HG03196 (cell line): ENCODE data around the gene CCDC71L.

ENCODE experiments used
- ATAC-seq: cut with Tn5 transposase; IDR thresholded peaks from one replicate; pipeline ENCODE4 v1.9.1; 2021; ENCODE audit not compliant: unreplicated experiment

The CCDC71L gene

DNA sequence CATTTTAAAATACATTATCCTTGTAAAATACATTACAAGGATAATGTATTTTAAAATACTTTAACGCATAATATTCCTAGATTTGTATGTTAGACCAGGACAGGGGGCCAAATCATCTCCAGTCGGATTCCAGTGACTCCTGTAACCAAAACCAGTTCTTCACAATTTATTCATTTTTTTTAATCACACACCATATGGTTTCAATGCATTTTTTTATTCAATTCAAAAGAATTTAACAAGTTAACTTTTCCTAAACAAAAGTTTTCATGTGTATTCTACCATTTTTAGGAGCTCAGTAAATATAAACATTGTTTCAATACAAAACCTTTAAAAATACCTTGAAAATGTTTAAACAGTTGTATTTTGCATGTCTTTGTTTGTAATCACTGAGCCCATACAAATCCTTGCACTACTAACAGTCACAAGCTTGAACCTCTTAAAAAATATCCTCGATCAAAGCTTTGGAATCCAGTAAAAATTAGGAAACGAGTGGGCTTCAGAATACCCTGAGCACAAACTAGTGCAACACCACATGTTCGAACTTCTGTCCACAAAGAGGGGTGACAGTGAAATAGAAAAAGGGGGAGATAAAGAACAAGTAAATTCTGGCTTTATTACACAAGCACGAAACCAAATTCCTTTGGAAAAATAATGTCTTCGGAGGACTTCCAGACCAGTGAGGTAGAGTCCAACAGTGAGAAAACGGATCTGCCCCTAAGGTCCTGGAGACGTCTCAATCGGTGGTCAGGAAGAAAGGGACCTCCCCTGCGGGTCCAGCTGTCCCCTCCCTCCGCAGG lies 1.6 kb downstream of the CCDC71L start:
- no peak for ATAC-seq

DNA sequence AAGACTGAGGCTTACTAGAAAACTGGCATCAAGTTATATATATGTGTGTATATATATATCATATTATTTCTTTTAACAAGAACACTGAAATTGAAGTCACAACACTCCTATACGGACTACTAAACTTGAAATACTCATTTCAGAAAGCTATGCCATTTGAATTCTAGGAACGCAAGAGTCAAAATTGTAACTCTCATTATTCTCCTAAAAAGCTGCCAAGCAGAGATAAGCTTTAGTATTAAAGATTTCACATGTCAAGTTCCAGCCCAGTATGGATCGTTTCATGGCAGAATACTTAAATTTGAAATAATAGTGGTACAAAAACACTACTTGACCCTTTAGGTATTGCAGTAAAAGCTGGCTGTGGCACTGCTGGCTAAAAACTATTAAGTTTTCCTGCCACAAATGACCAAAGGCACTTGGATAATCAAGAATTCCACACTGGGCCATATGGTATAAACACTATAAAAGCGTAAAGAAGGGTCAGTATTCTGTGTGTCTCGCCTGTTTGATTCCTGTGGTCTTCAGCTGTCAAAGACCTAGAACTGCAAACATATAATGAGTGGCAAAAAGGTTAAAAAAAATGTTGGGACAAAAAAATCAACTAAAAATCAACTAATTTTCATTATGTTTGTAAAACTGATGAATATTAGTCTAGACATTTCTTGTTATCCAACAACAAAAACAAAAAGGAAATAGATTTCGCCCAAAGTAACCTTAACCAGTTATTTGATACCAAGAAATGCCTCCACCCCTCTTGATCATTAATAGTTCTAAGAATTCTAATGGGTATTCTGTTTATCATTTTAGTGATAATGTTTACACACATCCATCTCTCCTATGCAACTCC lies 2.4 kb downstream of the CCDC71L start:
- no peak for ATAC-seq

DNA sequence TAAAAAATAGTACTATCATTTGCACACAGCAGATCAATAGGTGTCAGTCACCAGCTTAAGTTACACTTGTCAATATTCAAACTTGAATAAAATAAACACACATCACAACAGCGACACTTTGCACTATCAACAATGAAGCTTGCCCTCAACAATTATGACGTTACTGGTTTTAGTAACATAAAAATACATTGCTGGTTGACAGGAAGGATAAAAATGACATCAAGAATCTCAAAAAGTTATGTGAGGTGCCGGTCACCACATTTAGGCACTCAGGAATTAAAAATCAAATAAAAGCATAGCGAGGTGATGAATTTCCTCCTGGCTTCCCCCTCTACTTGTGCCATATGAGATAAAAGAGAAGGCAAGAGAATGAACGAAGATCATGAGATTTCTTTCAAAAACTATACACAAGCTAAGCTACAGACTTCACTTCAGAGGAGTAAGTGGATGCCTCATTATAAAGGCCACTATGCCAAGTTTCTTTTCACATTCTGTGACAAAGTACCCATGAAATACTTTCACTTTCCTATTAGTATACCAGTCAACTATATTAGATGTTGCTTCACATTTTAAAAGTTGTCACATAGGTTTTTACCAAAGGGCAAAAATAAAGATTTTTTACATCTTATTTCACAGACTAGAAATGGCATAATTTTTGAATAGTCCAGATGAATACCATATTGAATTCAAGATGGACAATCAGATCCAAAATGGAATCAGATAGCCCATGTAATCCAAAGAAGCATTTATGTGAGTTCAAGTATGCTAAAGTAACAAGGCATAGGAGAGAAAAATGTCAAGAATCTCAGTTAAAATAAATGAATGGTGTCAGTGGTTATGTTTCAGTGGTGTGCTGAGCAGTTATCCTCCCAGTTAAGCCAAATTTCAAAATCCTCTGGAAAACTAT lies 3.6 kb downstream of the CCDC71L start:
- no peak for ATAC-seq

DNA sequence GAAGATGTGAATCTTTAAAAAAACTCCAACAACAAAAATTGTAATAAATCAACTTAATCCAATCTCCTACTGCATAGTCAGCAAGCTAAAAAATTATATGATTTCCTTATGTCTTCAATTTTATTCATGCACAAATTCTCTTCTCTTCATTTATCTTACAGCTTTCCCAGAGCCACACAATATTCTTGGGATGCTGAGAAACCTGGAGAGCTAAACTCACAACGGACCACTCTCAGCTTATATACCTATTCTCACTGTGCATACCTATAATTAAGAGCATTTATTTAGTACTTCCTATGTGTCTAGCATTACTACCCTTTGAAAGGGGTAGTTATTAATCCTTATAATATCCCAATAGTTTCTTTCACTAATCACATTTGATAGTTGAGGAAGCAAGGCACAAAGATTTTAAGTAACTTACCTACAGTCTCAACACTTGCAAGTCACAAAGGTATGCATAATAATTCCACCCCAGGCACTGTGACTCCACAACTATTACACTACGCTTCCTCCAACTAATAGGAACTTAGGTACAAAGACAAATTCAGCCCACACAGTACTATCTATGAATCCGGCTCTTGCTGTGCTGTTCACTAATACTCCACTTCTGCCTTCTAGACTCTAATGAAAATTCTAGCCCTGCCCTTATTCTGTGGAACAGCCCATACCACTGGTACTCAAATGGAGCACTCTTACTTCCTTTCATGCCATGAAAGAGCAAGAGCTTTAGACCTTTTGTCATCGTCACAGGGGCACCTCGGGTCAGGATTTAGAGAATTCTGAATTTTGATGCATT lies 5.1 kb downstream of the CCDC71L start:
- no peak for ATAC-seq

DNA sequence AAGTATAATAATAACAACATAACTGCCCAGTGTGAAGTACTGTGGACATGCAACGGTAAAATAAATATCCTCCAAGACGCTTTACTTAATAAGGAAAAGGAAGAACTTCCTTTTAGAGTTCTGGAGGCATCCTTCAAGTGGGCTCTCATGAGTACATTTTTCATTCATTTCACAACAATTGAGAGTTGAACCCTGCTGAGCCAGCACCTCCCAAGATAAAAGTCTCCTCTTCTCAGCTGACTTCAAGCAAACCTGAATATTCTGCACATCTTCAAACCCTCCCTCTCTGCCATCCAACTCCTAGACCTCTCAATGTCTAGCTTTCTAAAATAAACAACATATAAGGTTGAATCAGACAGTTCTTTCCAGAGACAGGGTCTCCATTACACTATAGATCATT lies 7.5 kb downstream of the CCDC71L start:
- ATAC-seq: no peak

DNA sequence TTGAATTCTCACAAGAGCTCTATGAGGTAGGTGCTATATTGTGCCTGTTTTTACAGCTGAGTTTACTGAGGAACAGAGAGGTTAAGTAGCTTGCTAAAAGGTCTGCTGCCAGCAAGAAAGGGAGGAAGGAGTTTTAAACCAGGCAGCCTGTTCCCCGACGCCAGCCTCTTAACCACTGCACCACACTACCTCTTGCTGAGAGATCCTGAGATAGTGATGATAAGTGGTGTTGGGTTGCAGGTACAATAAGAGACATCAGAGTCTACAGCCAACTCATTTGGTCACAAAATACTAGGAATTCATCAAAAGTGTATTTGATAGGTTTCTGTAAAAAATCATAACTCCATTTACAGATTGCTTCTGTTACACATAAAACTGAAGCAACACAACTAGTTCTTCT lies 8.0 kb downstream of the CCDC71L start:
- ATAC-seq: no peak

DNA sequence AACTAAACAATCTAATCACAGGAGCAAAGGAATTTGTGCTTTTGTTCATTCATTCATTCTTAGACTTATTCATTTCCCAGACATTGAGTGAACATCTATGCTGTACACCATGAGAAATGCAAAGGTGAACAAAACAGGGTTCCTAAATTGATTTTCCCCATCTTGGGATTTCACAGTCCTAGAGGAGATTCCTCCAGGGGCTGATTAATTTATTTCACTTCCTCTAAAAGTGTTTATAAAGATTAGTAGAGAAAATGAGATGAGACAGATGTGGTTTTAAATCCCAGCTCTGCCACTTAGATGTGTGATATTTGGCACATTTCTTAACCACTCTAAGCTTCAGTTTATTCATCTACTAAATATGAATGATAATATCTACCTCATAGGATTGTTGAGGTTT lies 8.9 kb downstream of the CCDC71L start:
- no peak for ATAC-seq

DNA sequence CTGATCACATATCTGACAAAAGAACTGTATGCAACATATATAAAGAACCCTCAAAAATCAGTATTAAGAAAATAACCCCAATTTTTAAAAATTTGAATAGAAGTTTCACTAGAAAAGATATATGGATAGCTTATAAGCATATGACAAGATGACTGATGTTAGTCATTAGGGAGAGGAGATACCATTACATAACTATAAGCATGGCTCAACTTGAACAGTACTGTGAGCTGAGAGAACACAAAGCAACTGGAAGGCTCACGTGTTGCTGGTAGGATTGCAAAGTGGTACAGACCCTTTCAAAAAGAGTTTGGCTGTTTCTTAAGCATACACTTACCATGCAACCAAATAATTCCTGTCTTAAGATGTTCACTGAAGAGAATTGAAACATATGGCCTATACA lies 14.7 kb downstream of the CCDC71L start:
- ATAC-seq: no peak

DNA sequence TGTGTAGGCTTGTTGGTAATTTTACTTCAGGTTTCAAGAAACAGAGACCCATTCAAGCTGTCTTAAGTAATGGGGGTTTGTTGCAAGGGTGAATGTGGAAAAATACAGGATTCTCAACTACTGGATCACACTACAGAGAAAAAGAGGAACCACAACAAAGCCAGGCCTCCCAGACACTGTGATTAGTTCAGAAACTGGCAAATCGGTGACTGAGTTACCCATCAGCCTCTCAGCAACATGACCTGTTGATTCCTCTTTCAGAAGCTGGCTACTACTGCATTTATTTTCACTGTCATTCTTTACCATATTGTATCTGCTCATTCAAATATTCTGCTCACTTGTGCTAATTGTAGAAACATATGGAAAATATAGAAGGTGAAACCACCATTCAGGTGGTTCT lies 16.0 kb downstream of the CCDC71L start:
- ATAC-seq: no peak

DNA sequence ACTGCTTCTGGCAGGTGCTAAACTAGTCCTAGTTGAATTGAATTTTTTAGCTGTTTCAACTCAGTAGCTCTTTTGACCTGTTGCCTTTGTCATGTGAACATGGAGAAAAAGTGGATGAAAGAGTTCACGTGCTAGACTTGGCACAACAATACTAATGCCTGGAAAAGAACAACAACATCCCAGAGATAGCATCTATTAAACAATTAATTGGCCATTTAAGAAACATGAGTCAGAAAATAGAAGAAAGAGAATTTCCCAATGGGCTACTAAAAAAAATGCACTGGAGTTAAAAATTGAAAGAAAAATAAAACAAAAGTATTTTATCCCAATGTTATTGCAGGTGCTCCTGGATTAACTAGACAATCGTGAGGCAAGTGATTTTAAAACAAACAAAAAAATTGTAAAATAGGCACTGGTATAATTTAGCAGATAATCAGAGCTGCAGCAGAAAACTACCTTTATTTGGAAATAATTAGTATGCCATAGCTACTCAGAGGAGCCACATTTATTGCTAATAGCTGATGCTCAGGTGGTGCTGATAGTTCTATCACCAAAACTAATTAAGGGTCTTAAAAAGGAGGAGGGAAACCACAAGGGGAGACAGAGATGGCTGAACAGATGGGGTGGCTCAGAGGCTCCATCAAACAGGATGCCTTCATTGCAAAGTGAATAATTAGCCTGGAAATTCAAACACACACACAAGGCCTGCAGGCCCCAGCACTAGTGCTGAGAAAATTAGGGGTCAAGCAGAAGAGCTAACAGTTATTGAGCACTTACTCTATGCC lies 17.6 kb downstream of the CCDC71L start:
- ATAC-seq: no peak

DNA sequence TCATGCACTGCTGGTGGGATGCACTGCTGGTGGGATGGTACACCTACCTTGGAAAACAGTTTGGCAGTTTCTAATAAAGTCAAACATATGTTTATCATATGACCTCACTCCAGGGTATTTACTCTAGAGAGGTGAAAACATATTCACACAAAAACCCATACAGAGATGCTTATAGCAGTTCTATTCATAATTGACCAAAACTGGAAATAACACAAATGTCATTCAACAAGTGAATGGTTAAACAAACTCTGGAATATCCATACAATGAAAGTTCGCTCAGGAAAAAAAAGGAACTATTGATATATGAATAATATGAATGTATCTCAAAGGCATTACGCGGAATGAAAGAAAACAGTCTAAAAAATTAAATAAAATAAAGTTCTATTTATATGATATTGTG lies 19.5 kb downstream of the CCDC71L start:
- no peak for ATAC-seq

DNA sequence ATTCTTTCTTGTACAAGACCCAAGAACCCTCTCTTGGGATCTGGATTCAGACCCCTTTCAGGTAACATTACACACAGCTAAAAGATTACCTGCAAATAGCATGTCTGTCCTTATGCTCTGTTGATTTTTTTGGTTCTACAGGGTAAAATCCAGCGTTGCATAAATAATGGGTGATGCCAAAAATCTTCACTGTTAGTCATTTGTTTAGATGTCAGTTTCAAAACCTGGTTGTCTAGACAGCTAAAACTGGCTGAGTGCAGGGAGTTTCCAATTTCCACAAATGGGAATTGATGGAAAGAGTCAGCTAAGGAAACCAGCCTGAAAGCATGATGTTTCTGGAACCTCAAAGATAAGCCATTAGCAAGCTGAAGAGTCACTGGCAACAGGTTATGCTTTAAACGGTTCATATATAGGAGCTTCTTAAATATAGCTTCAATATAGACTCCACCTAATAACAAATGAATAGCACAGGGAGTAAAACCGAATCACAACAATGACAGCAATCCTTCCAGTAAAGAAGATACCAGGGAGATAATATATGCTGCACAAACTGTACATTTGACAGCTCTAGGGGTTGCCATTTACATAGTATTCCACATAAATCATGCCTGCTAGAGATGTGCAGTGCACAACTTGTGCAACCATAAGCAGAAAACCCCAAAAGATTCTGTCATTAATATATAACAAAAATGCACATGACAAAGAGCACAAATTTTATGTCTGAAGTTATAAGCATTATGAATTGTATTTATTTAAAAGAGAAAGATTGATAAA lies 20.4 kb downstream of the CCDC71L start:
- no peak for ATAC-seq

DNA sequence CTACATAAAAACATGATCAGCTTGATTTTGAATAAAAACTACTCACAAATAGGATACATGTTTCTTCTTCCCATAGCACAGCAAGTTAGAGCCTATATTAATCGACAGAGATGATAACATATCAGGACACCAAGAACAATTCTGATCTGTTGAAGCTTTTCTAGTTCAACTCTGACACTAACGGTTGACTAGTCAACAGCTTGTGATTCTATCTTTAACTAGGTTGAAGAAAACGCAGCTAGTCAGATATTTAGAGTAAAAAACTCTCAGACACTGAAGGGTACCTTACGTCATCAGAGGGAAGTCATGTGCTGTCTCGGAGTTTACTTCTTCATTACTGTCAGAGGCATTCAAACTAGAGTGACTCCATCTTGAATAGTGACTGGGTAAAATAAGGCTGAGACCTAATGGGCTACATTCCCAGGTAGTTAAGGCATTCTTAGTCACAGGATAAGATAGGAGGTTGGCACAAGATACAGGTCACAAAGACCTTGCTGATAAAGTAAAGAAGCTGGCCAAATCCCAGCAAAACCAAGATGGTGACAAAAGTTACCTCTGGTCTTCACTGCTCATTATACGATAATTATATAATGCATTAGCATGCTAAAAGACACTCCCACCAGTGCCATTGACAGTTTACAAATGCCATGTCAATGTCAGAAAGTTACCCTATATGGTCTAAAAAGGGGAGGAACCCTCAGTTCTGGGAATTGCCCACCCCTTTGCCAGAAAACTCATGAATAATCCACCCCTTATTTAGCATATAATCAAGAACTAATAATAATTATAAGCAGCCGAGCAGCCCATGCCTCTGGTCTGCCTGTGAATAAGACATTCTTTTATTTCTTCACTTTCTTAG lies 21.3 kb downstream of the CCDC71L start:
- no peak for ATAC-seq

DNA sequence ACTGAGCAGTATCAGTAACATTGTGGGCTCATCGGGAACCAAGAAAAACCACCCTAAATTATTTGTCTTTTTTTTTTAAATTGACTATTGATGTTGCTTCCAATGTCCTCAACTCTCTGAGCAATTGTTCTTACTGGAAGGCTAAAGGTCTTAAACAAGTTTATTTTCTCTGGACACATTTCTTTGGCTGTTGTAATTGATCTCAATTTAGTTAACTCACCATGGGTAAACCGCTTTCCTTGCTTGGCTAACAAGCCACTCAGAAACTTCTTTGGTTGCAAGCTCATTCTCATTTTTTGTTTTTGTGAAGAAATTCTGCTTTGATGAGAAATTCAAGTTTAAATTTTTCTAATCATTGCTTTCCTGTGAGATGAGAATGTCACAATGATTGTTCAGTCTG lies 25.5 kb downstream of the CCDC71L start:
- ATAC-seq: no peak

DNA sequence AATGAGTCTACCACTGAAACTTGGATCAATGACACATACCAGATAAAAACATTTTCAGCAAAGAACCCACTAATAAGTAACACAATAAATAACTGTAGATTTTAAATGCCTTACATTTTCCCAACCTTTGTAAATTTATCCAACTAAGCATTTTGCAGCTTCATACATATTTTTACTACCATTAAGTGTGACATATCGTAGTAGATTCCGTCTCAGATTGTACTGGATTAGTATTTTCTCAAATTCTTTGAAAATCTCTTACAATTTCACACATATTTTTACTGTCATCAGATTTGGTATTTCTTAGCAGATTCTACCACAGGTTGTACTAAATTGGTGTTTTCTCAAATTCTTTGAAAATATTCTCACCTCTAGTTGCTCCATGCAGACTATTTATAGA lies 26.0 kb downstream of the CCDC71L start:
- no peak for ATAC-seq

DNA sequence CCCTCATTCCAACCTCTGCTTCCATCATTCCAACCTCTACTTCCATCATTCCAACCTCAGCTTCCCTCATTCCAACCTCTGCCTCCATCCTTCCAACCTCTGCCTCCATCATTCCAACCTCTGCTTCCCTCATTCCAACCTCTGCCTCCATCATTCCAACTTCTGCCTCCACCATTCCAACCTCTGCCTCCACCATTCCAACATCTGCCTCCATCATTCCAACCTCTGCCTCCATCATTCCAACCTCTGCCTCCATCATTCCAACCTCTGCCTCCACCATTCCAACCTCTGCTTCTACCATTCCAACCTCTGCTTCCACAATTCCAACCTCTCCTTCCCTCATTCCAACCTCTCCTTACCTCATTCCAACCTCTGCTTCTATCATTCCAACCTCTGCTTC lies 30.3 kb downstream of the CCDC71L start:
- no peak for ATAC-seq

DNA sequence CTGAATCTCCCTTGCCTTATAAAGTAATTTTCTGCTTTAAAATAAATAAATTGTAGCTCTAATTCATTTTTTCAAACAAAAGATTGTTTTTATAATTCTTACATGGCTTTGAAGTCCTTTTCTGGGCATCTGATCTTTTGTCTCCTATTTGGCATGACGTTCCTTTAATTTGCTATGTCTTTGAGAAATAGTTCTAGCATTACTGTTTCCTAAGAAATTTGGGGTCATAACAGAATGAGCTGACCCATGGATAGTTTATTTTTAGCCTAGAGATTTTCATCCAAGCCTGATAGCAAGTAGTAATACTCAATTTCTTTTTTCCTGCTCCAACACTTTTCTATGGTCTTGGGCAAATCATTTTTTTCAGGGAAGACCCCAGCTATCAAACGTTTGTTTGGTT lies 31.4 kb downstream of the CCDC71L start:
- ATAC-seq: no peak
